Stimulated activated CD8-positive, alpha-beta memory T cell treated with anti-CD3 and anti-CD28 coated beads, Interleukin-7, amount 100 ng/mL, for 4 hours (primary cell): ENCODE data around the gene CELA3A.

ENCODE experiments used
- DNase-seq, 2 donors: peaks; one replicate each; pipeline ENCODE4 v3.0.0-alpha.2; 2020; ENCODE audit warnings: low read depth in 2 of 2

CELA3A gene

GRCh38 chr1:22050330-22050729, 48.9 kb downstream of the CELA3A start:
- no peak for DNase-seq

- no peak for DNase-seq
These were observed 50.2 kb downstream of the CELA3A start for GRCh38 chr1:22051607-22052114.

- DNase-seq = peak; percentile 94
These were observed 50.9 kb downstream of the CELA3A start, which contains the start of gene CDC42 for GRCh38 chr1:22052115-22053016. TSS of gene CDC42 (plus strand) at chr1:22052709. CDS start at chr1:22078479, 25,770 bp downstream.

- DNase-seq = peak in 1 of 2 donors; percentile 46
These were observed 51.8 kb downstream of the CELA3A start for GRCh38 chr1:22053017-22053860.

GRCh38 chr1:22053861-22054770, 52.7 kb downstream of the CELA3A start:
- no peak for DNase-seq

GRCh38 chr1:22055463-22055862, 54.0 kb downstream of the CELA3A start:
- DNase-seq = no peak

GRCh38 chr1:22056043-22056442, 54.6 kb downstream of the CELA3A start:
- DNase-seq = no peak

GRCh38 chr1:22056936-22057335, 55.5 kb downstream of the CELA3A start:
- DNase-seq = no peak

GRCh38 chr1:22057861-22058260, 56.4 kb downstream of the CELA3A start:
- DNase-seq = no peak
